Endothelial cell of hepatic sinusoid (primary cell): ENCODE data around the gene RAB34.

Source experiments
- in situ Hi-C: cut with HindIII; loops from 2 replicates; pipeline ENCODE4 v1.10.0; 2017; ENCODE audit warnings: low sequenced_read_pairs

The RAB34 gene, protein sequence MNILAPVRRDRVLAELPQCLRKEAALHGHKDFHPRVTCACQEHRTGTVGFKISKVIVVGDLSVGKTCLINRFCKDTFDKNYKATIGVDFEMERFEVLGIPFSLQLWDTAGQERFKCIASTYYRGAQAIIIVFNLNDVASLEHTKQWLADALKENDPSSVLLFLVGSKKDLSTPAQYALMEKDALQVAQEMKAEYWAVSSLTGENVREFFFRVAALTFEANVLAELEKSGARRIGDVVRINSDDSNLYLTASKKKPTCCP

DNA sequence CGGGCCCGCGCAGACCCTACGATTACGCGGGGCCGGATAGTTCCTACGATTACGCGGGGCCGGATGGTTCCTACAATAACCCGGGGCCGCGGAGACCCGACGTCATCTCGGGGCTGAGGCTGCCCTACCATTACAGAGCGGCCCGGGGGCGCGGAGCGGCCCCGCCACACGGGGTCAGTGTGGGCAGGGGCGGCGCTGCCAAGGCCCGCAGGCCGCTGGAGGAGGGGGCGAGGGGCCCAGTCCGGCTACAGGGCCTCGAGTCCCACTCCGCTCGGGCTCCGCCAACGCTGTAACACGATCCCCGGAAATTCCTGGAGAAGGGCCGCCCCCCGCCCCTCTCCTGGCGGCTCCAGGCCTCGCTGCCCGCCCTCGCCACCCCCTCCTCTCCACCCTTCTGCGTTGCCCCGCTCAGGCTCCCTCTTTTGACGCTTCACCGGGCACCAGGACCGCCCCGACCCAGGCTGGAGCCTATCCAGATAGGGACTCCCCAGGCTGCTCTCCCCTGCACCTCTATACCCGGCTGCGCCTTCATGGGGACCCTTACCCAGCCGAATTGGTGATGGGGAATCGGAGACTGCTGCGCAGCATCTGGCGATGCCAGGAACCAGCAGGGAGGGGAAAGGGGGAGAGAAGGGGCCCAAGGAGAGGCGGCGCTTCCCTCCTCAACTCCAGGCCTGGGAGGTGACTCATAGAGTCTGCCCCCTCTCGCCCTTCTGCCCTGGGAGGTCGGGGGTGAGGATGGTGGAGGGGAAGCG, at the start of gene RAB34:
Gene RAB34, minus strand, starts transcription at position 291 of the 755 bp plus-strand sequence. CDS start 602 bp downstream, outside the sequence.
- in situ Hi-C loops, result no loop called here

DNA sequence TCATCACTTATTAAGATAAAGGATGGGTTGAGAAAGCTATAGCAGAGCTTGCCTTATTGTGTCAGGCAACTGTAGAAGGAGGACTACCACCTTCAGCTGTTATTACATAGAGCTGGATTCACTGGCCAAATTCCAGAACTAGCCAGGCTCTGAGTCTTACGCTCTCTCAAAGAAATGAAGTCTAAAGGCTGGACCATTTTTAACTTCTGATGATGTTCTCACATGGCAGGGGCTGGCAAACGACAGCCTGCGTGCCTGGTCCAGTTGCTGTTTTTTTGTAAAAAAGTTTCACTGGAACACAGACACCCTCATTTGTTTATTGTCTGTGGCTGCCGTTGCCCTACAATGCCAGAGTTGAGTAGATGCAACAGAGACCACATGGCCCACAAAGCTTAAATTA, 47.4 kb upstream of the RAB34 start:
- in situ Hi-C loops, result no loop called here

- in situ Hi-C loops, result loop anchor here (5.0 kb wide), 2 partner anchors 42 to 103 kb away; no protein-coding TSS in a partner anchor
Measured at GRCh38 chr17:28763804-28764266, 46.2 kb upstream of the RAB34 start.

- in situ Hi-C loops, result loop anchor here (5.0 kb wide), 2 partner anchors 41 to 104 kb away; no protein-coding TSS in a partner anchor
Measured at GRCh38 chr17:28763137-28763799, 45.6 kb upstream of the RAB34 start.

GRCh38 chr17:28760601-28761562, 43.2 kb upstream of the RAB34 start:
- in situ Hi-C loops, result loop anchor here (5.0 kb wide), 2 partner anchors 39 to 106 kb away; no protein-coding TSS in a partner anchor

DNA sequence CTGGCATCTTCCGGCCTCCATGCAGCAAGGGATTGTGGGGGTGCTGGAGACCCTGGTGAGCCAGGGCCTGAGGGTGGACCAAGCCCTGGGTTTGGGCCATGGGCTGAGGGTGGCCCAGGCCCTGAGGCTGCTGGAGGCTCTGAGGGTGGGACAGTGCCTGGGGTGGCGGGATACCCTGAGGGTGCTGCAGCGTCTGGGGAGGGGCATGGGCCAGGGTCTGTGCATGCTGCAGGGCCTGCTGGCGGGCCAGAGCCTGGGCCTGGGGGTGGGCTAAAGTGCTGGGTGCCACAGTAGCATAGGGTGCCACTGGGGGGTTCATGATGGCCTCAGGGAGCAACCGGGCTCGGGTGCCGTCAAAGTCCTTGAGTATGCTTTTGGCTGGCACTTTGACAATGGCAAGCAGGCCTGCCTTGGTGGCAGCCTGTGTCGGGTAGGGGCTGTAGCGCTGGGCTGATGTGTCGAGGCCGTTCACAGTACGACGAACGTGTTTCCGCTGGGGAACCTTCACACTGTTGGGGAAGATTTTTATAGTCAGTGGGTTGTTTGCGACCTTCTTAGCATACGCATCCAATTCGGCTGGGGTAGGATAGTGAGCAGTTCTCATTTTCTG, 41.7 kb upstream of the RAB34 start:
- in situ Hi-C loops, result no loop called here

DNA sequence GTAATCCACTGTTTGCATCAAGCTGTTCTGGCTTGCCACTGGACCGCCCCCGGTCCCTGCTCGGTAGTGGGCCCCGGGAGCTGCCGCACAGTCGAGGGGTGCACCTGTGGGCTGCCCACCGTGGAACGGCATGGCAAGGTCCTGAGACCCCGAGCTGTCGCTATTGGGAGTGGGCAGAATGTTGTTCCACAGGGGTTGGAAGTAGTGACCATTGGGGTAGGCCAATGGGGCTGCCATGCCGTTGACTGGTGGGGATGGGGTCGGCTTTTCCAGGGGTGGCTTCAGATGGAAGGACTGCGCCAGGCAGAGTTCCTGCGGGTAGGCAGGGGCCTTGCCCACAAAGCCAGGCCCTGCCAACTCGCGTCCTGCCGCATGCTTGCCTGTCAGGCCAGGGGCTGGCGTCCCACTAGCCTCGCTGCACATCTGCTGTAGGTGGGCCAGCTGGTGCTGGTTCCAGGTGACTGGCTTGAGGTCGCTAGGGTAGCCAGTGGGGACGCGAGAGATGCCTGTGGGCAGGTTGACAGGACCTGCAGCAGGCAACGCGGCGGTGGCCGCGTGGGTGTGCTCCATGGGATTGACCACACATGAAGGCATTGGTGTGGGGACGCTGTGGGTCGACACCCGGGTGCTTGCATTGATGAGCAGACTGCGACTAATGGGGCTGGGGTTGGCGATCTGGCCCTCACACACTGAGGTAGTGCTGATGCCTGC, 40.9 kb upstream of the RAB34 start:
- in situ Hi-C loops, result no loop called here

DNA sequence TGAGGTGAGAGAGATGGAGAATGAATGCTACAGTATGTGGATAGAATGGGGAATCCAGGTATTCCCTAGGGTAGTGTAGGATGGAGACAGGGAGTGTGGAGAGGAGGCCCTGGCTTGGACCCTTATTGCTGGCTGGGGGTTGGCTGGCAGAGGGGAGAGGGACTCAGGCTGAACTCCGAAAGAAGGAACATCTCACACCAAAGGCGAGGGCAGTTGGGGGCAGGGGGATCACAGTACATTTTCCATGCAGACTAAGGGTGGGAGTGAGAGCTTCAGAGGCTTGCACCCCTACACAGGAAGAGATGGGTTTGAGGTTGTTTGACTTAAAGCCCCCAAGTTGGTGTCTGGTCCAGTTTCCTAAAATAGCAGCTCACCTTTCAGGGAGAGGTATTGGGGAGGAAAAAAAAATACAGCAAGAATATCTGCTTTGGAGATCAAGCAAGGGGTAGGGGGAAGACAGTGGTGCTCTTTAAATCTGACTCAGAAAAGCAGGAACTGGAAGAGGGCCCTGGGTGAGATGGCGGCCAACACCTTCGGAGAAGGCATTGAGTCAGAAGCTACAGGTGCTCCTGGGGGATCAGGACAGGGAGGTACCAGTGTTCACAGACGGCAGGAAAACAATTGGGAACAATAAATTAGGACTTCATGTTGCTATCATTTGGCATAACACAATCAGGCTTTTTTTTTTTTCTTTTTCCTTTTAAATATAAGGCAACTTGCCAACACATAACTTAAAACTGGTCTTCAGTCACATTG, 38.6 kb upstream of the RAB34 start:
- in situ Hi-C loops, result no loop called here

GRCh38 chr17:28755486-28755885, 37.8 kb upstream of the RAB34 start:
- in situ Hi-C loops, result no loop called here

DNA sequence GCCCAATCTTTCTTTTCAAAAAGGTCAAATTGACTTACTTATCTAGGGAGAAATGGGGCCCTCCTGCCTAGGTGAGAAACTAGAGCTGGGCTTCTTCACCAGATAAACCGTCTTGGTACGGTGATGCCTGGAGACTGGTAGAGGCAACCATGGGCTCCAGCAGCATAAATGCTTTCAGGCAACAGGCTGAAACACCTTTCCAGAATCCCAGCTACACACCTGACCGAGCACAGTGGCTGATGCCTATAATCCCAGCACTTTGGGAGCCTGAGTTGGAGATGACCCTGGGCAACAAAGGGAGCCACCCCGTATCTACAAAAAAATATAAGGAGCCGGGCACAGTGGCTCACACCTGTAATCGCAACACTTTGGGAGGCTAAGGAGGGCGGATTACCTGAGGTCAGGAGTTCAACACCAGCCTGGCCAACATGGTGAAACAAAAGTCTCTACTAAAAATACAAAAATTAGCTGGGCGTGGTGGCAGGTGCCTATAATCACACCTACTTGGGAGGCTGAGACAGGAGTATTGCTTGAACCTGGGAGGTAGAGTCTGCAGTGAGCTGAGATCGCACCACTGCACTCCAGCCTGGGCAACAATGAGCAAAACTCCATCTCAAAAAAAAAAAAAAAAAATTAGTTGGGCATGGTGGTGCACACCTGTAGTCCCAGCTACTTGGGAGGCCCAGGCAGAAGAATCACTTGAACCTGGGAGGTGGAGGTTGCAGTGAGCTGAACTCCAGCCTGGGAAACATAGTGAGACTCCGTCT, 34.1 kb upstream of the RAB34 start:
- in situ Hi-C loops, result no loop called here

GRCh38 chr17:28750178-28751047, 32.7 kb upstream of the RAB34 start:
- in situ Hi-C loops, result no loop called here

GRCh38 chr17:28749516-28750177, 32.0 kb upstream of the RAB34 start:
- in situ Hi-C loops, result no loop called here

GRCh38 chr17:28748852-28749515, 31.3 kb upstream of the RAB34 start:
- in situ Hi-C loops, result no loop called here

- in situ Hi-C loops, result no loop called here
Measured at GRCh38 chr17:28747801-28748750, 30.4 kb upstream of the RAB34 start.
